NCI-H748 (cell line): ENCODE results near the gene PFN3.
"Not testable (repeated sequence)": the region's sequence is repeated elsewhere in the genome, so short reads cannot be mapped to it uniquely, and the experiment has no call there.

Experiments used
- DNase-seq: peaks from one replicate; lab custom pipeline; 2025; ENCODE audit not compliant: unreplicated experiment; lab: John Stamatoyannopoulos, UW

PFN3 gene

DNA sequence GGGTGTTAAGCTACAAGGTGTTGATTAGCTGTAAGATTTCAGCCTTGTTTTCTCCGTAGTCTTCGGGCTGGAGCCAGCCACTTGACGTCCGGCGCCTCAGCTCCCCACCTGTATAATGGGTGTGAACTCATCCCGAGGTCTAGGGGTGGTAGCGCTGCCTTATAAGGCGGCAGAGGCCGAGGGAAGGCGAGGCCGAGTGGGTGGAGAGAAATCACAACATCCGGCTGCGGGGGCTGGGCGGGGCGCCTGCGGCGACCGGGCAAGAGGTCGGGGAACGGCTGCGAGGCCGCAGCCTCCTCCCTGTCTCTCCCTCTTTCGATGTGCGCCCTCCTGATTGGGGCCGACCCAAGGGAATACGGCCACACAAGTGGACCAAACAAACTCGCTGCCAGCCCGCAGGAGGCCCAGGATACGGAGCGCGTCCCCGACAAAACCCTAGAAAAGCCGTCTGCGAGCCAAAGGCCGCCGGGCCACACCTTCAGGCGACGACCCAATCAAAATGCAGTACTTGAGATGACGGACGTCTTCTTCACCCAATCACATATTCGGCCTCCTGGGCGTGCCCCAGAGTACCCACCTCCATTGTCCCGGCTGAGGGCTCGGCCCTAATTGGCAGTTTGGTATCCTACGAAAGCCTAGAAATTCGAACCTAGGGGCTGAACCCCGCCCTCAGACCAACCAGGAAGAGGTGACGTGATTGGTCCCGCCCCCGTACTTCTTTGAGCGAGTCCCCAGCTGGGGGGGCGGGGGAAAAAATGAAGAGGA lies 25.5 kb upstream of the PFN3 start:
- DNase-seq, result peak; percentile 100

DNA sequence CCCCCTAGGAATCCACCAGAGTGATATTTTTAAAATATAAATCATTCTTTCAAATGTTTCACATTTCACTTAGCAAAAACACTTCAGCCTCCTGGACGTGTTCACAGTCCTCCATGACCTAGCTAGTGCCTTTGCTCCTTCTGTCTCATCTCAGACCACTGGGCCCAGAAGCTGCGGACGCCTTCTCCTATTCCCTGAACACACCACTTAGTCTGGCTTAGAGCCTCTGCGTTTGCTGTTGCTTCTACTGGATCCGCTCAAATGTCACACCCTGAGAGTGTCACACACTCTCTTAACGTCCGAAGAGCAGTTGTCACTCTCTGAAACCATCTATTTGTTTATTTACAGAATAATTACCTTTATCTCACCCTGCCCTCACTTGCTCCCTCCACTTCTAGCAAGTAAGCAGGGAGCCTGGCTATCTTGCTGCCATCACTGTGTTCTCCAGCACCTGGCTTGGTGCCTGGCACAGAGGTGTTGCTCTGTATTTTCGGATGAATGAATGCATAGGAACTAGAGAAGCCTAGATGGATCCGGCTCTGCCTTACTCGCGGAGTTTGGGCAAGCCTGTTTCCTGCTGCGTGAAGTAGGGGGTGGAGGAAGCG lies 24.8 kb upstream of the PFN3 start:
- DNase-seq, result peak; percentile 66

- DNase-seq, result no peak
Measured at GRCh38 chr5:177423671-177424070, 23.2 kb upstream of the PFN3 start.

GRCh38 chr5:177421062-177421798 lies 20.8 kb upstream of the PFN3 start:
- DNase-seq, result no peak

DNA sequence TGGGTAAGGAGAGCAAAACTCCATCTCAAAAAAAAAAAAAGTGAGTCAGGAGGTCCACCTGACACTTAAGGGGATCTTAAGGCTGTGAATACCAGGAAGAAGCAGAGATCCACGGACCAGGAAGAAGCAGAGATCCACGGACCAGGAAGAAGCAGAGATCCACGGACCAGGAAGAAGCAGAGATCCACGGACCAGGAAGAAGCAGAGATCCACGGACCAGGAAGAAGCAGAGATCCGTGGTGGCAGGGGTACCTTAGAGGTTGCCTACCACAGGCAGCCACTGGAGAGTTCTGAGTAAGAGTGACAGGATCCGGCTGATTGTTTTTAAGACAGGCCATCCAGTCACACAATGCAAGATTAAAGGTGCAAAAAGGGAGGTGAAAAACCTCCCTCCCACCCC lies 20.0 kb upstream of the PFN3 start:
- not testable (repeated sequence) for DNase-seq

GRCh38 chr5:177419046-177419445 lies 18.6 kb upstream of the PFN3 start:
- no peak for DNase-seq

GRCh38 chr5:177417081-177417480 lies 16.6 kb upstream of the PFN3 start:
- DNase-seq, result not testable (repeated sequence)

DNA sequence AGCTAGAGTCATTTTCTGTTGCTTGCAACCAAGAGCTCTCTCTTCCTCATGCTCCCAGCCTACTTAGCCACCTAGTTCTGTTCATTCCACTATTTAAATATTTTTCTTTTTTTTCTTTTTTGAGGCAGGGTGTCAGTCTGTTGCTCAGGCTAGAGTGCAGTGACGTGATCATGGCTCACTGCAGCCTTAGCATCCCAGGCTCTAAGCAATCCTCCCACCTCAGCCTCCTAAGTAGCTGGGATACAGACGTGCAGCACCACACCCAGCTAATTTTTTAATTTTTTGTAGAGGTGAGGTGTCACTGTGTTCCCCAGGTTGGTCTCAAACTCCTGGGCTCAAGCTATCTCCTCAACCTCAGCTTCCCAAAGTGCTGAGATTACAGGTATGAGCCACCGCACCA lies 14.0 kb upstream of the PFN3 start:
- no peak for DNase-seq

- DNase-seq, result no peak
Measured at GRCh38 chr5:177412603-177413233, 12.3 kb upstream of the PFN3 start.

DNA sequence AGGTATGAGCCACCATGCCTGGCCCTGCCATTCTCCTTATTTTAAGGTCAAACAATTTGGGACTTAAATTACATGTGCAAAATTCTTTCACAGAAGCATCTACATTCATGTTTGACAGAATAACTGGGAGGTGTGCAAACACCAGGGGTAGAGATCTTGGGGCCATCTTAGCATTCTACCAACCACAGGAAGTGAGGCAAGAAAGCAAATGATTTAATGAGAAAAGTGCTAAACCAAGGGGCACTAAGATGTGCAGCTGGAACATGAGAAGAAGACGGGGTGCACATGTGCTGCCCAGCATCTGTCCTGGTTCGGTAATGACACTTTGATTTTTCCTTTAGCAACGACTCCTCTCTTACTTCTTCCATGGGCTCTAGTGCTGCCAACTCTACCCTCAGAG lies 10.1 kb upstream of the PFN3 start:
- DNase-seq, result no peak

GRCh38 chr5:177409043-177409801 lies 8.8 kb upstream of the PFN3 start, which contains the start of gene F12:
TSS of gene F12 (minus strand) at chr5:177409564. CDS start at chr5:177409527, 37 bp downstream.
- no peak for DNase-seq

DNA sequence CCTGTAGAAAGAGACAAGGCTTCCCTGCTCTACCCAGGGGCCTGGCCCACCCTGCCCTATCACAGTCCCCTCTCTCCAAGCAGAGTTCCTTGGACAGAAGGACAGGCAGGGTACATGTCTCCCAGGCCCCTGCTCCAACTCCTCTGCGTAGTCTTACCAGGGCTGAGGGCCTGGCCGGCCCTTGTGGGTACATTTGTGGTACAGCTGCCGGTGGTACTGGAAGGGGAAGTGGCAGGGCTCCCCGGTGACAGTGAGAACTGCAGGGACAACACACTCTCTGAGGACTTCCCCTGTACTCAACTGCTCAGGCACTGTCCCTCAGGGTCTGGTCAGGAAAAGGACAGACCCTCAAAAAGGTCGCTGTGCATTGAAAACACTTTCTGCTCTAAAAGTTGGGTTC lies 5.3 kb upstream of the PFN3 start:
- DNase-seq, result no peak

- DNase-seq, result no peak
Measured at GRCh38 chr5:177405312-177405711, 4.9 kb upstream of the PFN3 start.

DNA sequence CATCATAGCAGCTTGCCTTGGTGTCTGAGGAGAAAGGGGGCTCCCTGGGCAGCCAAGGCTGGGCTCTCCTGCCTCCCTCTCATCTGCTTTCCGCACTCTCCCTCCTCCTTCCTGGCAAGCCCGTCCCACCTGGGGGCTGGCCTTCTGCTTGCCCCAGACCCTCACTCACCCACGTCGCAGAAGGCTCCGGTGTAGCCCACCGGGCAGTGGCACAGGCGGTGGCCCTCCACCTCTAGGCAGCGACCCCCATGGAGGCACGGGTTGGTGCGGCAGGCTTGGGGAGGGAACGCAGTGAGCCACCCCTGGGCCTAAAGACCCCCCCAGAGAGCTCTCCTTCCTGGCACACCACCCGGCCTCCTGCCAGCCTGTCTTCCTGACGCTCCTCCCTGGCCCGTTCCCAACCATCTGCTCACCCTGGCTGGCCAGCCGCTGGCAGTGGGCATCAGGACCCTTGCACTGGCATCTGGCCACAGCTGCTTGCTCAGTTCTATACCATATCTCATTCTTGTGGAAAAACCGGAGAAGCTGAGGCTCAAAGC lies 4.2 kb upstream of the PFN3 start:
- no peak for DNase-seq

- peak; percentile 85 for DNase-seq
Measured at GRCh38 chr5:177403792-177404640, 3.6 kb upstream of the PFN3 start.

DNA sequence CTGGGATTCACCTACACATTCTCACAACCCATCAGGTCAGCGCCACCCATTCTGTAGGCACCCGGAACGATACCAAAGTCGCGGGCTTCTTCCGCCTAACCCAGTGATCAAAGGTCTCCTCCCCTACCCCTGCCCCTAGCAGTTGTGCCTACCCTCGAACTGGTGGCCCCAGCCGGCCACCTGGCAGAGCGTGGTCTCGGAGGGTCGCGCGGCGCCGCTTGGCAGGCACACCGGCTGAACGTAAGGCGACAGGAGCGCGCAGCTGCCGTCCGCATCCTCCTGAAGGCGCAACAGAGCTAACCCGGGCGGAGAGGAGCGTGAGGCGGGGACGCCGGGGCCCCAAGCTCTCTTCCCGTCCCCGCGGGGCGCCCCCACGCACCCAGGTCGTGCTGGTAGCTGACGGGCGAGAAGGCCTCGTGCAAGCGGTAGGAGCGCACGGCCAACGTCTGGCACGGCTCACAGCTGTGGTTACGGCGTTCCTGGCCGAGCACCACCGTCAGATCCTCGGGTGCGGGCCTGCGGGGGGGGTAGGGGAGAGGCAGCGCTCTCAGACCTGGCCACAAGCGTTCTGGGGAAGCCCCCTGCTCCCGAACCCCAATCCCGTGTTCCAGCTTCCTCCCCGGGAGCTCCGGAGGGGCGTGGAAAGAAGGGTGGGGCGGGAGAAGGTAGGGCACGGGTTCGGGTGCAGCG lies 2.8 kb upstream of the PFN3 start:
- peak; percentile 75 for DNase-seq

DNA sequence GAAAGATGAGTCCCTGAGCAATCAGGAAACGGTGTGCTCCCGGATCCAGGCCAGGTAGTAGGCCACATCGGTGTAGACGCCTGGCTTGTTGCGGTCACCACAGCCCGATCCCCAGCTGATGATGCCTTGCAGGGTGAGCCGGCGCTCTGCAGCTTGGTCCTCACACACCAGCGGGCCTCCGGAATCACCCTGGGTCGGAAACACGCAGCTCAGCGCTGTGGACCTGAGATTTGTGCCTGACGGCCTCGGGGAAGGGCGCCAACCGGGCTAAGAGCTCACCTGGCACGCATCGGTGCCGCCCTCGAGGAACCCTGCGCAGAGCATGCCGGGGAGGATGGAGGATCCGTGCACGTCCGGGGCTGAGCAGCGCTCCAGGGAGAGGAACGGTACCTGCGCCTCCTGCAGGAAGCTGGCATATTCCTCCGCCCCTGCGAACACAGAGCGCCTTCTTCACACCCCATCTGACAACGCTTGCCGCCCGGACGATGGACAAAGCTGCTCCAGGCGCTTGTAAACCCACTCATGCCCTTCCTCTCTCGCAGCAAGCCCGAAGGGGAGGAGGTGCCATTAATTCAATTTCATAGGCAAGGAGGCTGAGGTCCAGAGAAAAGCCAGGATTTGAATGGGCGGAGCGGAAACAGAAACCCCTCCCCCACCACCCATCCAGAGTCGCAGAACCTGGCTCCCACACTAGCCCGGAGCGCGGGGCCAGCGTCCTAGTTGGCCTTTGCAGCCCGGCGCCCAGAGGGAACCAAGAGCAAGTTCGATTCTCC lies 2.0 kb upstream of the PFN3 start:
- DNase-seq, result peak; percentile 93

DNA sequence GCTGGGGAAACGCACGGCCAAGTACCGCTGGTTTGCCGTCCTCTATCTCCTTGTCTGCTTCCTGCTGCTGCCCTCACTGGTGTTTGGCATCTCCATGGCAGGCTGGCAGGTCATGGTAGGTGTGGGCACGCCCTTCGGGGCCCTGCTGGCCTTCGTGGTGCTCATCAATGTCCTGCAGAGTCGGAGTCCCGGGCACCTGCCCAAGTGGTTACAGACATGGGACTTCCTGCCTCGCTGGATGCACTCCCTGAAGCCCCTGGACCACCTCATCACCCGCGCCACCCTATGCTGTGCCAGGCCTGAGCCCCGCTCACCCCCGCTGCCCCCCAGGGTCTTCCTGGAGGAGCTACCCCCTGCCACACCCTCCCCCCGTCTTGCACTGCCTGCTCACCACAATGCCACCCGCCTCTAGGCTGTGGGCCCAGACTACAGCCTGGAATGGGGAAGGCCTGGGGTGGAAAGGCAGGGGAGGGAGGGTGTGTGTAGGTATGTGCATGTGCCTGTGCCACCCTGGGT lies 2.5 kb downstream of the PFN3 start:
- no peak for DNase-seq
